GM12891 (cell line): ENCODE data around the gene FITM1.
A peak's percentile ranks its signal among the peaks of the same experiment; 100 is the strongest.

Experiments used
- DNase-seq: peaks from one replicate; pipeline ENCODE4 v3.0.0; 2011; ENCODE audit warnings: low spot score; ENCODE audit not compliant: insufficient read length
- FAIRE-seq: peaks from 2 replicates; lab custom pipeline; 2011; peaks lifted over from hg19 to GRCh38; lab: Jason Lieb, UNC
- PAX5 ChIP-seq: IDR thresholded peaks from 2 replicates; pipeline ENCODE4 v1.6.1; 2011; ENCODE audit warnings: low read length, moderate library complexity, mild to moderate bottlenecking; ENCODE audit not compliant: insufficient read depth, severe bottlenecking
- POLR2A ChIP-seq: IDR thresholded peaks from 2 replicates; pipeline ENCODE4 v1.6.1; 2011; ENCODE audit warnings: low read depth, low read length, control low read depth
- POLR2AphosphoS5 ChIP-seq: IDR thresholded peaks from 2 replicates; pipeline ENCODE4 v1.6.1; 2011; ENCODE audit warnings: low read depth, low read length, control low read depth
- POU2F2 ChIP-seq: IDR thresholded peaks from 2 replicates; pipeline ENCODE4 v1.6.1; 2011; ENCODE audit warnings: low read depth, mild to moderate bottlenecking, control low read depth, low read length, moderate library complexity
- SPI1 ChIP-seq: IDR thresholded peaks from 2 replicates; pipeline ENCODE4 v1.6.1; 2011; ENCODE audit warnings: low read depth, low read length, control low read depth
- TAF1 ChIP-seq: IDR thresholded peaks from 2 replicates; pipeline ENCODE4 v1.6.1; 2011; ENCODE audit warnings: low read depth, low read length, control low read depth

The FITM1 gene

DNA sequence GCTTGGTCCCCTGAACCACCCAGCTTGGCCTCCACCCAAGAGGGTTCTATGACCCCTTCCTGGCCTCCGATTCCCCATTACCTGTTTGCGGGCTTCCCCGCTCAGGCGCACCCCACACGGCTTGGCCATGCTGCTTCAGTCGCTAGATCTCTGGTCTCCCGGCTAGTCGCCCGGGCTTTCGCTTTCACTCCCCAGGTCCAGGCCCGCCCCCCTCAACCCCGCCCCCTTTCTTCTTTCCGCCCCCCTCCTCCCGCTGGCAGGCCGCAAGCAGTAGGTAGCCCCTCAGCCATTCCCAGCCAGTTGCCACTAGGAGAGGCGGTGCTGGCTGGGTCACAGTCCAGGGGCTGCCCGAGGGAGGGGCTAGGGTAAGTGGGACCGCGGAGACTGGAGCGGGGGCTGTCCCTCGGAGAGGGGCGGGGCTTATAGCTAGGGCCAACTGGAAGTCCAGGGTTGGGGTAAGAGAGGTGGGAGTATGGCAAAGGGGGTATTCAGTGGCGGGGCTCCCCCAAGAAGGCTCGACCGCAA, 16.1 kb downstream of the FITM1 start, which contains the start of gene PSME2:
PSME2 (minus strand) TSS at position 158 of the 525 bp plus-strand sequence; CDS start at position 129, 29 bp downstream.
- FAIRE-seq (peak; percentile 93), DNase-seq (peak; percentile 92)
- peak; percentile 68 for TF ChIP-seq PAX5
- no peak for TF ChIP-seq SPI1
- TF ChIP-seq POLR2AphosphoS5, result peak; percentile 83
- TF ChIP-seq POU2F2, result 0 out of 2 replicates have a peak, but pooled peaks have one; percentile 12
- TF ChIP-seq TAF1, result no peak
- peak; percentile 78 for TF ChIP-seq POLR2A

DNA sequence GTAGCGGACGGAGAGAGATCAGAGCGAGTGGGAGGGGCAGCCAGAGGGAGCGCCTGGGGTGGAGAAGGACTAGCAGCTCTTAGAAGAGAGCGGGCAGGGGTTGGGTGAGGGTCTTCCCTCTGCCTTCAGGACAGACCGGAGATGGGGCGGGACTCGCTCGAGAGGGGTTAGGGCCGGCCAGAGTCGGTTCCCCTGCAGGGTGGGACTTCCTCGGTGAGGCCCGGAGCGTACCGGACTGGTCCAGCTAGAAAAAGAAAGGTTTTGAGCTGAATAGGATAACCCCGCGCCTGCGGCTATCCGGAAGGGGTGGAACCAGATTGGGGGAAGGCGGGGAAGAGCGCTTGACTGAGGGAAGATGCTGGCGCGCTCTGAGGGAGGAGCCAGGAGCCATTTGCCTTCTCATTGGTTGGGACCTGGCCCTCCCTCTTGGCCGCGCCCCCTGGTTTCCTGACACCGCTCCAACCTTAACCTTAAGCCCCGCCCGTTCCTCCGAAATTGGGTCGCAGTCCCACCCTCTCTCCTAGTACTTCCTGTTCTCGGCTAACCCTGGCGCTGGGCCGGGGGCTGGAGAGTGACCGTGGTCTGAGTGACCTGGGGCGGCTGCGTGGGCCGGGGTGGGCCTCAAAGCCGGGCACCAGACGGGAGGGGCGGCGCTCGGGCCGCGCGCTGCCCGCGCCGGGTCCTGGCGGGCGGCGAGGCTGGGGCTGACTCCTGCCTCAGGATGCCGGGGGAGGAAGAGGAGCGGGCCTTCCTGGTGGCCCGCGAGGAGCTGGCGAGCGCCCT, 16.7 kb downstream of the FITM1 start, which contains the start of gene RNF31:
RNF31 (plus strand) TSS at position 521 of the 783 bp plus-strand sequence; CDS start at position 722, 201 bp downstream.
- FAIRE-seq (peak; percentile 98), DNase-seq (peak; percentile 95)
- peak; percentile 30; the same call in 1 of the 2 replicates for TF ChIP-seq POLR2AphosphoS5
- no peak for TF ChIP-seq POU2F2
- no peak for TF ChIP-seq POLR2A

DNA sequence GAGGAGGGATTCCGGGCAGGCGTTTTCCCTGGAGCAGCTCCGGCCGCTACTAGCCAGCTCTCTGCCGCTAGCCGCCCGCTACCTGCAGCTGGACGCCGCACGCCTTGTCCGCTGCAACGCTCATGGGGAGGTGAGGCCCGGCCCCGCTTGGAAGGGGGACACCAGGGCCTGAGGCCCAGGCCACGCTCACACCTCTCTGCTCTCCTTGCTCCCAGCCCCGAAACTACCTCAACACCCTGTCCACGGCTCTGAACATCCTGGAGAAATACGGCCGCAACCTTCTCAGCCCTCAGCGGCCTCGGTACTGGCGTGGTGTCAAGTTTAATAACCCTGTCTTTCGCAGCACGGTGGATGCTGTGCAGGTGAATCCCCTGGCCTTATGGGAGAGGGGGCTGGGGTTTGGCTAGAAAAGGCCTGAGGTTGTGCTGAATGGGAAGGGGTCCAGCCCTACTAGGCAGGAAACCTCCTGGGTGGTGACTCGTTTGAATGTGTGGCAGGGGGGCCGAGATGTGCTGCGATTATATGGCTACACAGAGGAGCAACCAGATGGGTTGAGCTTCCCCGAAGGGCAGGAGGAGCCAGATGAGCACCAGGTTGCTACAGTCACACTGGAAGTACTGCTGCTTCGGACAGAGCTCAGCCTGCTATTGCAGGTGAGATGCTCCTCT, 17.4 kb downstream of the FITM1 start:
- TF ChIP-seq PAX5 (no peak), POLR2AphosphoS5 (no peak; the same call in 1 of the 2 replicates), TAF1 (no peak), SPI1 (no peak), POU2F2 (no peak), POLR2A (no peak)
- FAIRE-seq (no peak), DNase-seq (no peak)

DNA sequence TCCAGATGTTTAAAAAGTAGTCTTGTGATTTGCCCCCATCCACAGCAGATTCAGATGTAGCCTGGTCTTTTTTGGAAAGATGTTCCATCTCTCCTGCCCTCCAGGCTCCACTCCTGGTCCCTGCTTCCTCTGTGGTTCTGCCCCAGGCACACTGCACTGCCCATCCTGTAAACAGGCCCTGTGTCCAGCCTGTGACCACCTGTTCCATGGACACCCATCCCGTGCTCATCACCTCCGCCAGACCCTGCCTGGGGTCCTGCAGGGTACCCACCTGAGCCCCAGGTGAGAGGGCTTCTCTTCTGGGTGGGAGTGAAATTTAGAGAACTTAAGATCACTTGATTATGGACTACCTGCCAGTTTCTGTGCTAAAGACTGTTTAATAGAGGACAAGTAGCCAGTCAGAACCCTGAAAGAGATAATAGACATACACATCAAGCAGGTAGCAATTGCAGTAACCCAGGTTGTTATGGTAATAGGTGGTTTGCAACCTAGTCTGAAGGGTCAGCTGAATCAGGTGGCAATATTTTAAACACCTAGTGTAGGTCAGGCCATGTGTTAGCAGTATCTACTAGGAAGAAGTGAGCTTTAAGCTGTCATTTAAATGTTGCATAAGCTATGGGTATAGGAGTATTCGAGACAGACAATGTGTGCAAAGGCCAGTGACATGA, 19.0 kb downstream of the FITM1 start:
- DNase-seq, result no peak
- TF ChIP-seq POLR2AphosphoS5, result no peak
- no peak for TF ChIP-seq SPI1
- no peak for TF ChIP-seq TAF1
- no peak for TF ChIP-seq PAX5
- no peak for TF ChIP-seq POLR2A
- TF ChIP-seq POU2F2, result no peak
- FAIRE-seq, result no peak

DNA sequence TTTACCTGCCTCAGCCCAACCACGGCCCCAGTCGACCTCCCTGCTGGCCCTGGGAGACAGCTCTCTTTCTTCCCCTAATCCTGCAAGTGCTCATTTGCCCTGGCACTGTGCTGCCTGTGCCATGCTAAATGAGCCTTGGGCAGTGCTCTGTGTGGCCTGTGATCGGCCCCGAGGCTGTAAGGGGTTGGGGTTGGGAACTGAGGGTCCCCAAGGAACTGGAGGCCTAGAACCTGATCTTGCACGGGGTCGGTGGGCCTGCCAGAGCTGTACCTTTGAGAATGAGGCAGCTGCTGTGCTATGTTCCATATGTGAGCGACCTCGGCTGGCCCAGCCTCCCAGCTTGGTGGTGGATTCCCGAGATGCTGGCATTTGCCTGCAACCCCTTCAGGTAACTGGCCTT, 19.6 kb downstream of the FITM1 start:
- no peak for FAIRE-seq
- no peak for DNase-seq
- TF ChIP-seq POLR2AphosphoS5 (no peak), SPI1 (no peak), POLR2A (no peak), TAF1 (no peak), POU2F2 (no peak), PAX5 (no peak)

DNA sequence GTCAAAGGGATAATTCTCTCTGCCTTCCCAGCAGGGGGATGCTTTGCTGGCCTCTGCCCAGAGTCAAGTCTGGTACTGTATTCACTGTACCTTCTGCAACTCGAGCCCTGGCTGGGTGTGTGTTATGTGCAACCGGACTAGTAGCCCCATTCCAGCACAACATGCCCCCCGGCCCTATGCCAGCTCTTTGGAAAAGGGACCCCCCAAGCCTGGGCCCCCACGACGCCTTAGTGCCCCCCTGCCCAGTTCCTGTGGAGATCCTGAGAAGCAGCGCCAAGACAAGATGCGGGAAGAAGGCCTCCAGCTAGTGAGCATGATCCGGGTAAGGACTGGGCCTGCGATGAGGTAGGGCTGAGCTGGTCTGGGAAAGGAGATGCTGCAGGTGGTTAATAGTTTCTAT, 20.1 kb downstream of the FITM1 start:
- TF ChIP-seq POLR2A, result no peak
- no peak for TF ChIP-seq SPI1
- no peak for TF ChIP-seq PAX5
- no peak for TF ChIP-seq POU2F2
- TF ChIP-seq TAF1, result no peak
- no peak for TF ChIP-seq POLR2AphosphoS5
- no peak for DNase-seq
- no peak for FAIRE-seq

DNA sequence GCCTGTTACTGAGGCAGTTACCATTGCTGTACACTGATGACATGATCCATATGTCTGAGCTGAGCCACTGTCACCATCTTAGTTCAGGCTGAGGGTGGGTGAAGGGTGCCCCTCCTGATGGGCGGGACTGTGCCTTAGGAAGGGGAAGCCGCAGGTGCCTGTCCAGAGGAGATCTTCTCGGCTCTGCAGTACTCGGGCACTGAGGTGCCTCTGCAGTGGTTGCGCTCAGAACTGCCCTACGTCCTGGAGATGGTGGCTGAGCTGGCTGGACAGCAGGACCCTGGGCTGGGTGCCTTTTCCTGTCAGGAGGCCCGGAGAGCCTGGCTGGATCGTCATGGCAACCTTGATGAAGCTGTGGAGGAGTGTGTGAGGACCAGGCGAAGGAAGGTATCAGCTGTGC, 20.5 kb downstream of the FITM1 start:
- TF ChIP-seq SPI1 (no peak), TAF1 (no peak), POLR2A (no peak), PAX5 (no peak)
- DNase-seq (no peak), FAIRE-seq (no peak)

DNA sequence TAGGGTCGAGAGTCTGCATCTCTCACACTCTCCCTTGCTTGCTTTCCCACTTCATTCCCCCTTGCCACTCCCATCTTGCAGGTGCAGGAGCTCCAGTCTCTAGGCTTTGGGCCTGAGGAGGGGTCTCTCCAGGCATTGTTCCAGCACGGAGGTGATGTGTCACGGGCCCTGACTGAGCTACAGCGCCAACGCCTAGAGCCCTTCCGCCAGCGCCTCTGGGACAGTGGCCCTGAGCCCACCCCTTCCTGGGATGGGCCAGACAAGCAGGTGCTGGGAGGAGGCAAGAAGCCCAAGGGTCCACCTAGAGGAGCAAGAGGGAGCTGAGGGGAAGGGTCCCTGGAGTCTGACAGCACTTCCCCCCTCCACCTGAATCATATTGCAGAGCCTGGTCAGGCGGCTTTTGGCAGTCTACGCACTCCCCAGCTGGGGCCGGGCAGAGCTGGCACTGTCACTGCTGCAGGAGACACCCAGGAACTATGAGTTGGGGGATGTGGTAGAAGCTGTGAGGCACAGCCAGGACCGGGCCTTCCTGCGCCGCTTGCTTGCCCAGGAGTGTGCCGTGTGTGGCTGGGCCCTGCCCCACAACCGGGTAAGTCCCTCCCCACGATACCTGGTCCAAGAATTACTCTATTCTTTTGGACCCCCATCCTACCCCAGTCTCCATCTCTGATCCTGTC, 21.1 kb downstream of the FITM1 start:
- DNase-seq (no peak), FAIRE-seq (no peak)
- TF ChIP-seq PAX5, result no peak
- TF ChIP-seq SPI1, result no peak
- TF ChIP-seq TAF1, result no peak
- no peak for TF ChIP-seq POLR2A
- no peak for TF ChIP-seq POLR2AphosphoS5
- TF ChIP-seq POU2F2, result no peak
